Stomach (tissue), 4 donors: Measurements from ENCODE around the gene LIPT1.

Experiments used
- POLR2A ChIP-seq, 4 donors: fragments of 450-650 bp; IDR thresholded peaks; one replicate each; pipeline ENCODE4 v1.6.1; 2016; ENCODE audit warnings: antibody characterized with exemption in 4 of 4, control low read depth in 2 of 4, mild to moderate bottlenecking in 1 of 4, moderate library complexity in 1 of 4
- POLR2AphosphoS5 ChIP-seq, 3 donors: sonication (generic); formaldehyde crosslinking; IDR thresholded peaks; one replicate each; pipeline ENCODE4 v1.6.1; 2016; ENCODE audit warnings: antibody characterized with exemption in 3 of 3
- TF ChIP-seq, protein P1 (sequence below), 7 experiments: fragments of 450-650 bp in 4 of 7; fragments of 200-600 bp in 3 of 7; sonication (generic) in 3 of 7; IDR thresholded peaks; one replicate each; pipeline ENCODE4 v1.5.1; 2016 to 2019; ENCODE audit warnings: antibody characterized with exemption in 7 of 7, control low read depth in 2 of 7, mild to moderate bottlenecking in 1 of 7

GRCh38 chr2:99106913-99107312 is 47.9 kb upstream of the LIPT1 start:
- TF ChIP-seq POLR2A (IDR thresholded peaks at IDR 0.05) (no peak), POLR2AphosphoS5 (IDR thresholded peaks at IDR 0.05) (no peak)
- TF ChIP-seq, protein P1, sequence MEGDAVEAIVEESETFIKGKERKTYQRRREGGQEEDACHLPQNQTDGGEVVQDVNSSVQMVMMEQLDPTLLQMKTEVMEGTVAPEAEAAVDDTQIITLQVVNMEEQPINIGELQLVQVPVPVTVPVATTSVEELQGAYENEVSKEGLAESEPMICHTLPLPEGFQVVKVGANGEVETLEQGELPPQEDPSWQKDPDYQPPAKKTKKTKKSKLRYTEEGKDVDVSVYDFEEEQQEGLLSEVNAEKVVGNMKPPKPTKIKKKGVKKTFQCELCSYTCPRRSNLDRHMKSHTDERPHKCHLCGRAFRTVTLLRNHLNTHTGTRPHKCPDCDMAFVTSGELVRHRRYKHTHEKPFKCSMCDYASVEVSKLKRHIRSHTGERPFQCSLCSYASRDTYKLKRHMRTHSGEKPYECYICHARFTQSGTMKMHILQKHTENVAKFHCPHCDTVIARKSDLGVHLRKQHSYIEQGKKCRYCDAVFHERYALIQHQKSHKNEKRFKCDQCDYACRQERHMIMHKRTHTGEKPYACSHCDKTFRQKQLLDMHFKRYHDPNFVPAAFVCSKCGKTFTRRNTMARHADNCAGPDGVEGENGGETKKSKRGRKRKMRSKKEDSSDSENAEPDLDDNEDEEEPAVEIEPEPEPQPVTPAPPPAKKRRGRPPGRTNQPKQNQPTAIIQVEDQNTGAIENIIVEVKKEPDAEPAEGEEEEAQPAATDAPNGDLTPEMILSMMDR (IDR thresholded peaks at IDR 0.05) = no peak
